Testis (tissue), 2 donors: Measurements from ENCODE around the gene CFAP20DC.

Experiments
- POLR2A ChIP-seq: fragments of 450-650 bp; IDR thresholded peaks from one replicate; pipeline ENCODE4 v1.6.1; 2017; ENCODE audit warnings: antibody characterized with exemption, mild to moderate bottlenecking, moderate library complexity
- TF ChIP-seq, protein P1 (sequence below), 3 experiments: fragments of 450-650 bp in 2 of 3; fragments of 200-600 bp in 1 of 3; sonication (generic) in 1 of 3; IDR thresholded peaks; one replicate each; pipeline ENCODE4 v1.5.1; 2016 to 2019; ENCODE audit warnings: antibody characterized with exemption in 3 of 3, mild to moderate bottlenecking in 2 of 3, moderate library complexity in 1 of 3

DNA sequence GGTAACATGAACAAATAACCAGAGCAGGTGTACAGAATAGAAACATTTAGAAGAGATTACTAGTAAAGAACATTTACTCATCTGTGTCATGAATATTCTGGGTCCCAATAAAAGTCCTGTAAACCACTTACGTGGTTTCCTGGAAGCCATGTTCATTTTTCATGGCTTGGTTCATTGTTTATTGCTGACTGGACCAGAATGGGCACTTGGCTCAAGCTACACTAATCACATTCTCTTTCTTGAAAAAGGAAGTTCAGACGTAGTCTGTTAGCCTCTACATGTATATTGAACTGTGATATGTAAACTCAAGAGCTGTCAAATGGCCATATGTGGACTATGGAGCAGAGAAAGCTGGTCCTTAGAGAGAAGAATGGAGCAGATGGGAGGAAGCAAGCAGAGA is 244.9 kb downstream of the CFAP20DC start:
- TF ChIP-seq, protein P1, sequence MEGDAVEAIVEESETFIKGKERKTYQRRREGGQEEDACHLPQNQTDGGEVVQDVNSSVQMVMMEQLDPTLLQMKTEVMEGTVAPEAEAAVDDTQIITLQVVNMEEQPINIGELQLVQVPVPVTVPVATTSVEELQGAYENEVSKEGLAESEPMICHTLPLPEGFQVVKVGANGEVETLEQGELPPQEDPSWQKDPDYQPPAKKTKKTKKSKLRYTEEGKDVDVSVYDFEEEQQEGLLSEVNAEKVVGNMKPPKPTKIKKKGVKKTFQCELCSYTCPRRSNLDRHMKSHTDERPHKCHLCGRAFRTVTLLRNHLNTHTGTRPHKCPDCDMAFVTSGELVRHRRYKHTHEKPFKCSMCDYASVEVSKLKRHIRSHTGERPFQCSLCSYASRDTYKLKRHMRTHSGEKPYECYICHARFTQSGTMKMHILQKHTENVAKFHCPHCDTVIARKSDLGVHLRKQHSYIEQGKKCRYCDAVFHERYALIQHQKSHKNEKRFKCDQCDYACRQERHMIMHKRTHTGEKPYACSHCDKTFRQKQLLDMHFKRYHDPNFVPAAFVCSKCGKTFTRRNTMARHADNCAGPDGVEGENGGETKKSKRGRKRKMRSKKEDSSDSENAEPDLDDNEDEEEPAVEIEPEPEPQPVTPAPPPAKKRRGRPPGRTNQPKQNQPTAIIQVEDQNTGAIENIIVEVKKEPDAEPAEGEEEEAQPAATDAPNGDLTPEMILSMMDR (IDR thresholded peaks at IDR 0.05), result no peak
- TF ChIP-seq POLR2A, result no peak
